GM23338 (cell line): ENCODE data around the gene MND1.
A peak's percentile ranks its signal among the peaks of the same experiment; 100 is the strongest.

ENCODE experiments used
- EZH2 ChIP-seq: fragments of 200-600 bp; sonication (generic); IDR thresholded peaks from one replicate; pipeline ENCODE4 v1.8.0; 2017; ENCODE audit warnings: antibody characterized with exemption, mild to moderate bottlenecking, low read depth; ENCODE audit not compliant: unreplicated experiment
- EZH2phosphoT487 ChIP-seq: fragments of 200-600 bp; sonication (generic); IDR thresholded peaks from one replicate; pipeline ENCODE4 v1.8.1; 2018; ENCODE audit warnings: antibody characterized with exemption; ENCODE audit not compliant: unreplicated experiment
- JUNB ChIP-seq: IDR thresholded peaks from one replicate; pipeline ENCODE4 v1.6.1; 2016; ENCODE audit warnings: antibody characterized with exemption; ENCODE audit not compliant: unreplicated experiment
- POLR2AphosphoS5 ChIP-seq: IDR thresholded peaks from 2 replicates; pipeline ENCODE4 v1.6.1; 2016; ENCODE audit warnings: antibody characterized with exemption, low read depth
- STAT1 ChIP-seq: IDR thresholded peaks from one replicate; pipeline ENCODE4 v1.6.1; 2016; ENCODE audit warnings: antibody characterized with exemption; ENCODE audit not compliant: unreplicated experiment
- TF ChIP-seq, protein P1 (sequence below), 2 experiments: fragments of 200-600 bp in 1 of 2; sonication (generic) in 1 of 2; conservative IDR thresholded peaks; 2 replicates each; pipeline versions ENCODE4 v1.5.1 to v1.6.1; 2016 to 2017; ENCODE audit warnings: antibody characterized with exemption in 2 of 2, low read depth in 2 of 2, mild to moderate bottlenecking in 2 of 2, moderate library complexity in 1 of 2

DNA sequence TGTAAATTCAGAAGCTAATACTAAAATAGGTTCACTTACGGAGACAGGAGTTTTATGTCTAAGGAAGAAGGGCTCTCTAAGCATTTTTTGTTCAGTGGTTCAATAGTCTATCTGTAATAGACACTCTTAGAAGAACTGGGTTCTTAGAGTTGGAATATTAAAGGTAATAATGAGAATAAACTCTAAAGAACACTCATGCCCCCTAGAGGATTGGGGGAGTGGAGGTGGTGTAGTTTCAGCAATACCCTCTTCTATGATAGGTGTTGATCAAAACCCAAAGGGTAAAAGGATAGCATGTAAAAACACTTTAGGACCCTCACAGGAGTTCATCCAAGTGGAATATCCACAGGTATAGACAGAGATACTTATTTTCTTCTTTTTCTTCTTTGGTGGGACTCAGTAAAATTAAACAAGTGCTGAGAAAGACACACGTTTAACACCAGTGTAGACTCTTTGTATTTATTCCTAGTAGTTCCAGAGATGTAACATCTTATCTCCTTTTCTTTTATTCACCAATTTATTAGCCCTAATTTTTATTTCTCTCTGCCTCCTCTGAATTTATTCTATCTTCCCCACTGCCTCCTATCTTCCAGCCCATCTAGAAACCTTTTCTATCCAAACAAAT, 25.7 kb upstream of the MND1 start:
- TF ChIP-seq, protein P1, sequence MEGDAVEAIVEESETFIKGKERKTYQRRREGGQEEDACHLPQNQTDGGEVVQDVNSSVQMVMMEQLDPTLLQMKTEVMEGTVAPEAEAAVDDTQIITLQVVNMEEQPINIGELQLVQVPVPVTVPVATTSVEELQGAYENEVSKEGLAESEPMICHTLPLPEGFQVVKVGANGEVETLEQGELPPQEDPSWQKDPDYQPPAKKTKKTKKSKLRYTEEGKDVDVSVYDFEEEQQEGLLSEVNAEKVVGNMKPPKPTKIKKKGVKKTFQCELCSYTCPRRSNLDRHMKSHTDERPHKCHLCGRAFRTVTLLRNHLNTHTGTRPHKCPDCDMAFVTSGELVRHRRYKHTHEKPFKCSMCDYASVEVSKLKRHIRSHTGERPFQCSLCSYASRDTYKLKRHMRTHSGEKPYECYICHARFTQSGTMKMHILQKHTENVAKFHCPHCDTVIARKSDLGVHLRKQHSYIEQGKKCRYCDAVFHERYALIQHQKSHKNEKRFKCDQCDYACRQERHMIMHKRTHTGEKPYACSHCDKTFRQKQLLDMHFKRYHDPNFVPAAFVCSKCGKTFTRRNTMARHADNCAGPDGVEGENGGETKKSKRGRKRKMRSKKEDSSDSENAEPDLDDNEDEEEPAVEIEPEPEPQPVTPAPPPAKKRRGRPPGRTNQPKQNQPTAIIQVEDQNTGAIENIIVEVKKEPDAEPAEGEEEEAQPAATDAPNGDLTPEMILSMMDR (conservative IDR thresholded peaks at IDR 0.05; ENCODE audit: low read depth in 2 of 2) = peak; percentile 80 to 82
- TF ChIP-seq STAT1 = no peak
- no peak for TF ChIP-seq EZH2
- TF ChIP-seq POLR2AphosphoS5 = no peak
- no peak for TF ChIP-seq EZH2phosphoT487
- TF ChIP-seq JUNB = no peak
